Prostate gland (tissue), 2 donors: ENCODE results near the gene GATAD2B. TPM values are rescaled to one million over a fixed set of nuclear protein-coding genes. Genes with fewer than 3 reads are reported as not detected.

Experiments used
- DNase-seq: peaks from one replicate; pipeline ENCODE4 v3.0.0-alpha.2; 2019; ENCODE audit warnings: low spot score
- H3K27ac ChIP-seq, 2 donors: fragments of 200-600 bp; sonication (generic); 2 replicates each; pipeline ENCODE4 v1.5.1; 2017 to 2019
- H3K27me3 ChIP-seq: fragments of 200-600 bp; sonication (generic); replicated peaks from 2 replicates; pipeline ENCODE4 v1.5.1; 2019; ENCODE audit not compliant: insufficient read depth
- H3K36me3 ChIP-seq, 2 donors: fragments of 200-600 bp; sonication (generic); 1 replicate in 1 of 2; 2 replicates in 1 of 2; pipeline versions ENCODE4 v1.5.1 to v1.8.1; 2017 to 2019
- H3K4me1 ChIP-seq: fragments of 200-600 bp; sonication (generic); replicated peaks from 2 replicates; pipeline ENCODE4 v1.5.1; 2019
- H3K4me3 ChIP-seq, 2 donors: fragments of 200-600 bp; sonication (generic); 2 replicates each; pipeline ENCODE4 v1.5.1; 2017 to 2019
- H3K9me3 ChIP-seq: fragments of 200-600 bp; sonication (generic); 2 replicates; pipeline ENCODE4 v1.5.1; 2017
- CTCF ChIP-seq, 4 experiments: fragments of 200-600 bp in 2 of 4; fragments of 450-650 bp in 2 of 4; sonication (generic) in 2 of 4; IDR thresholded peaks; 1 replicate in 3 of 4; 2 replicates in 1 of 4; pipeline ENCODE4 v1.5.1; 2016 to 2019; ENCODE audit warnings: antibody characterized with exemption in 4 of 4, mild to moderate bottlenecking in 2 of 4, moderate library complexity in 2 of 4
- POLR2A ChIP-seq: fragments of 450-650 bp; IDR thresholded peaks from one replicate; pipeline ENCODE4 v1.6.1; 2016; ENCODE audit warnings: antibody characterized with exemption, mild to moderate bottlenecking
- POLR2AphosphoS5 ChIP-seq: sonication (generic); formaldehyde crosslinking; IDR thresholded peaks from one replicate; pipeline ENCODE4 v1.6.1; 2017; ENCODE audit warnings: antibody characterized with exemption
- WGBS: methylation state at CpG from one replicate; pipeline ENCODE4 v1.1.5; 2018; 5-methylcytosine and 5-hydroxymethylcytosine counted together
- intact Hi-C: fragments of 100-400 bp; cut with DNase I; formaldehyde crosslinking; loops from one replicate; pipeline ENCODE4 v1.14.2; 2022
- total RNA-seq, 2 donors: library from RNA; depleted of rRNA; stranded (reverse); fragments of >200 nt; gene quantifications; one replicate each; pipeline ENCODE4 v1.1.0, GENCODE V29; 2016

GATAD2B gene
- total RNA-seq, 2 donors from 2014 or later, result 24.5 to 29.7 TPM

GRCh38 chr1:153774026-153774595, 148.7 kb downstream of the GATAD2B start:
- intact Hi-C loops, result loop anchor here (5.0 kb wide), 1 partner anchor 97 kb away; the partner anchor contains the start of gene NPR1
- WGBS, result 55% methylated on average over 8 of the region's 8 CpGs
- Histone ChIP-seq H3K27me3 (no peaks in the 10 kb centered on the region), H3K27ac (peak overlapping the region; percentile 85), H3K36me3 (peaks cover 0 to 10% of the 10 kb centered on the region in 2 donors), H3K4me1 (peaks cover 7% of the 10 kb centered on the region), H3K9me3 (no peaks in the 10 kb centered on the region), H3K4me3 (no peak overlapping the region)
- DNase-seq, result no peak
- TF ChIP-seq CTCF (IDR thresholded peaks at IDR 0.05) (no peak), POLR2A (no peak)

- Histone ChIP-seq H3K27me3 (no peaks in the 10 kb centered on the region), H3K27ac (peak overlapping the region in 1 of 2 donors; percentile 15), H3K9me3 (no peaks in the 10 kb centered on the region), H3K4me1 (peaks cover 7% of the 10 kb centered on the region), H3K4me3 (no peak overlapping the region), H3K36me3 (peaks cover 0 to 11% of the 10 kb centered on the region in 2 donors)
- 66% methylated on average over 12 of the region's 12 CpGs for WGBS
- intact Hi-C loops, result loop anchor here (5.0 kb wide), 1 partner anchor 96 kb away; the partner anchor contains the start of gene NPR1
- DNase-seq, result no peak
- TF ChIP-seq POLR2AphosphoS5 (no peak), POLR2A (no peak), CTCF (IDR thresholded peaks at IDR 0.05) (no peak)
Measured at GRCh38 chr1:153773096-153773921, 149.5 kb downstream of the GATAD2B start.

GRCh38 chr1:153771841-153772593, 150.8 kb downstream of the GATAD2B start:
- H3K36me3 ChIP-seq, result peaks cover 0 to 21% of the 10 kb centered on the region in 2 donors
- H3K27ac ChIP-seq, result no peak overlapping the region
- no peaks in the 10 kb centered on the region for H3K27me3 ChIP-seq
- no peak for TF ChIP-seq POLR2AphosphoS5
- TF ChIP-seq CTCF (IDR thresholded peaks at IDR 0.05), result peak in 3 of 4 experiments; percentile 13 to 29 (median 27)
- no peaks in the 10 kb centered on the region for H3K9me3 ChIP-seq
- no peaks in the 10 kb centered on the region for H3K4me1 ChIP-seq
- DNase-seq, result no peak
- H3K4me3 ChIP-seq, result no peak overlapping the region
- WGBS, result 66% methylated on average over 20 of the region's 21 CpGs
- intact Hi-C loops, result loop anchor here (5.0 kb wide), 1 partner anchor 95 kb away; the partner anchor contains the start of gene NPR1

DNA sequence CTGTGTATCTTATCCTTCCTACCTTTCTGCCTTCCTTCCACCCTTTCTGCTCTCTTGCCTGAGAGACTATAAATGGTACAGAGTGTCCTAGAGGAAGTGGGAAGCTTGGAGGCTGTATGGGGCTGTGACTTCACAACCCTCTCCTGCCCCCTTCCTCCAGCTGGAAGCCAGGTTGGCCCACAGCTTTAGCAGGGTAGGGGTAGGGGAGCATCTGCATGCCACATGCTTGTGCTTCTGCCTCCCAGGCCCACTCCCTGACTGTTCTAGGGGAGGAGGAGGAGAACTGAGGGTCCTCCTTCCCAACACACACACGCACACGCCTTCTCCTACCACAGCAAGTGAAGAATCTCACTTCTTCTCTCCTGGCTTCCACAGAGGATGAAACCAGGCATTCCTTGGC, 151.5 kb downstream of the GATAD2B start:
- TF ChIP-seq POLR2AphosphoS5 (no peak), CTCF (IDR thresholded peaks at IDR 0.05) (no peak), POLR2A (no peak)
- no peak overlapping the region for H3K4me3 ChIP-seq
- no peak for DNase-seq
- H3K9me3 ChIP-seq, result no peaks in the 10 kb centered on the region
- no peaks in the 10 kb centered on the region for H3K4me1 ChIP-seq
- no peak overlapping the region for H3K27ac ChIP-seq
- no peaks in the 10 kb centered on the region for H3K27me3 ChIP-seq
- intact Hi-C loops, result loop anchor here (5.0 kb wide), 1 partner anchor 94 kb away; the partner anchor contains the start of gene NPR1
- peaks cover 0 to 21% of the 10 kb centered on the region in 2 donors for H3K36me3 ChIP-seq
- 76% methylated on average over 2 of the region's 2 CpGs for WGBS
